H9 (cell line): ENCODE data around the gene RANGRF. TPM values are rescaled to one million over a fixed set of nuclear protein-coding genes. Genes with fewer than 3 reads are reported as not detected.

Experiments
- DNase-seq: peaks from one replicate; pipeline ENCODE4 v3.0.0-alpha.2; 2017
- H2AFZ ChIP-seq: one replicate; pipeline ENCODE4 v1.6.1; 2013; ENCODE audit warnings: mild to moderate bottlenecking, low read length, control low read depth, moderate library complexity
- H2AK5ac ChIP-seq: 2 replicates; pipeline ENCODE4 v1.6.1; 2013; ENCODE audit warnings: low read length, control low read depth, mixed read lengths; ENCODE audit not compliant: insufficient read length
- H2BK120ac ChIP-seq: one replicate; pipeline ENCODE4 v1.6.1; 2013; ENCODE audit warnings: low read depth, mild to moderate bottlenecking, low read length, control low read depth, inconsistent platforms; ENCODE audit not compliant: poor library complexity, severe bottlenecking
- H2BK12ac ChIP-seq: 2 replicates; pipeline ENCODE4 v1.6.1; 2013; ENCODE audit warnings: low read length, control low read depth, mixed read lengths, low read depth; ENCODE audit not compliant: insufficient read length
- H2BK15ac ChIP-seq: 2 replicates; pipeline ENCODE4 v1.6.1; 2013; ENCODE audit warnings: low read depth, low read length, control low read depth
- H2BK20ac ChIP-seq: one replicate; pipeline ENCODE4 v1.6.1; 2013; ENCODE audit warnings: low read depth, mild to moderate bottlenecking, low read length, control low read depth, inconsistent platforms; ENCODE audit not compliant: poor library complexity, severe bottlenecking
- H2BK5ac ChIP-seq: 2 replicates; pipeline ENCODE4 v1.6.1; 2013; ENCODE audit warnings: low read length, control low read depth, mixed read lengths; ENCODE audit not compliant: insufficient read length
- H3K14ac ChIP-seq: 2 replicates; pipeline ENCODE4 v1.6.1; 2013; ENCODE audit warnings: low read length, control low read depth; ENCODE audit not compliant: insufficient read depth
- H3K18ac ChIP-seq: 2 replicates; pipeline ENCODE4 v1.6.1; 2013; ENCODE audit warnings: low read depth, mild to moderate bottlenecking, mixed read lengths, low read length, control low read depth; ENCODE audit not compliant: insufficient read length
- H3K23ac ChIP-seq: 2 replicates; pipeline ENCODE4 v1.6.1; 2013; ENCODE audit warnings: low read length, control low read depth, mixed read lengths, low read depth; ENCODE audit not compliant: insufficient read length
- H3K23me2 ChIP-seq: 2 replicates; pipeline ENCODE4 v1.6.1; 2013; ENCODE audit warnings: low read depth, mild to moderate bottlenecking, mixed read lengths, low read length, control low read depth; ENCODE audit not compliant: insufficient read length, poor library complexity, severe bottlenecking
- H3K27ac ChIP-seq: 2 replicates; pipeline ENCODE4 v1.5.1; 2013; ENCODE audit warnings: low read length, control low read depth, mixed read lengths, low read depth; ENCODE audit not compliant: insufficient read length
- H3K27me3 ChIP-seq: 2 replicates; pipeline ENCODE4 v1.6.1; 2013; ENCODE audit warnings: low read length, control low read depth, inconsistent platforms; ENCODE audit not compliant: insufficient read depth
- H3K4ac ChIP-seq: 2 replicates; pipeline ENCODE4 v1.6.1; 2013; ENCODE audit warnings: low read depth, mild to moderate bottlenecking, control low read depth, inconsistent platforms, low read length, moderate library complexity
- H3K4me1 ChIP-seq: 2 replicates; pipeline ENCODE4 v1.6.1; 2013; ENCODE audit warnings: low read length, control low read depth, inconsistent platforms; ENCODE audit not compliant: insufficient read depth
- H3K4me2 ChIP-seq: 2 replicates; pipeline ENCODE4 v1.6.1; 2013; ENCODE audit warnings: low read length, control low read depth, mixed read lengths; ENCODE audit not compliant: insufficient read length, insufficient read depth
- H3K56ac ChIP-seq: 2 replicates; pipeline ENCODE4 v1.6.1; 2013; ENCODE audit warnings: low read depth, mild to moderate bottlenecking, mixed read lengths, low read length, control low read depth; ENCODE audit not compliant: insufficient read length
- H3K79me1 ChIP-seq: 2 replicates; pipeline ENCODE4 v1.6.1; 2013; ENCODE audit warnings: low read depth, mild to moderate bottlenecking, moderate library complexity, low read length, control low read depth, inconsistent platforms; ENCODE audit not compliant: insufficient read depth, poor library complexity, severe bottlenecking
- H3K79me2 ChIP-seq: 2 replicates; pipeline ENCODE4 v1.6.1; 2013; ENCODE audit warnings: low read length, control low read depth, inconsistent platforms; ENCODE audit not compliant: insufficient read depth
- H3K9ac ChIP-seq: 2 replicates; pipeline ENCODE4 v1.6.1; 2013; ENCODE audit warnings: low read length, control low read depth, mixed read lengths; ENCODE audit not compliant: insufficient read length; ENCODE audit errors: extremely low read depth
- H3K9me3 ChIP-seq: one replicate; pipeline ENCODE4 v1.6.1; 2013; ENCODE audit warnings: low read depth, low read length, inconsistent platforms; ENCODE audit not compliant: control insufficient read depth
- H3T11ph ChIP-seq: one replicate; pipeline ENCODE4 v1.6.1; 2013; ENCODE audit warnings: mild to moderate bottlenecking, low read length, control low read depth, inconsistent platforms
- H4K20me1 ChIP-seq: one replicate; pipeline ENCODE4 v1.6.1; 2013; ENCODE audit not compliant: control insufficient read depth, insufficient read length, insufficient read depth
- H4K5ac ChIP-seq: 2 replicates; pipeline ENCODE4 v1.6.1; 2013; ENCODE audit warnings: low read depth, mild to moderate bottlenecking, mixed read lengths, low read length, control low read depth; ENCODE audit not compliant: insufficient read length
- H4K8ac ChIP-seq: replicated peaks from 2 replicates; pipeline ENCODE4 v1.6.1; 2013; ENCODE audit warnings: low read length, control low read depth, mixed read lengths, low read depth; ENCODE audit not compliant: insufficient read length
- H4K91ac ChIP-seq: 2 replicates; pipeline ENCODE4 v1.6.1; 2013; ENCODE audit warnings: low read depth, mild to moderate bottlenecking, moderate library complexity, mixed read lengths, low read length, control low read depth; ENCODE audit not compliant: insufficient read length
- H3K27ac Mint-ChIP-seq, 3 experiments: 2 replicates in 2 of 3; 3 replicates in 1 of 3; pipeline ENCODE4 v1.8.0; 2020 to 2021; ENCODE audit warnings: mixed read lengths in 3 of 3, mild to moderate bottlenecking in 1 of 3, moderate library complexity in 1 of 3
- H3K27me3 Mint-ChIP-seq: 2 replicates; pipeline ENCODE4 v1.8.0; 2021; ENCODE audit warnings: low read depth, mild to moderate bottlenecking, moderate library complexity, mixed read lengths
- H3K36me3 Mint-ChIP-seq, 3 experiments: 2 replicates in 2 of 3; 3 replicates in 1 of 3; pipeline ENCODE4 v1.8.0; 2020 to 2021; ENCODE audit warnings: low read depth in 3 of 3, mixed read lengths in 3 of 3; ENCODE audit not compliant: insufficient read depth in 1 of 3
- H3K4me1 Mint-ChIP-seq, 2 experiments: 2 replicates each; pipeline ENCODE4 v1.8.0; 2020; ENCODE audit warnings: mixed read lengths in 2 of 2
- H3K4me3 Mint-ChIP-seq, 2 experiments: 2 replicates in 1 of 2; 3 replicates in 1 of 2; pipeline ENCODE4 v1.8.0; 2020 to 2021; ENCODE audit warnings: mild to moderate bottlenecking in 2 of 2, mixed read lengths in 2 of 2, moderate library complexity in 1 of 2
- H3K9me3 Mint-ChIP-seq, 2 experiments: 2 replicates in 1 of 2; 3 replicates in 1 of 2; pipeline ENCODE4 v1.8.0; 2020; ENCODE audit warnings: mild to moderate bottlenecking in 2 of 2, mixed read lengths in 2 of 2, moderate library complexity in 1 of 2
- WGBS: extraction: QIAGEN DNeasy Blood & Tissue Kit; methylation state at CpG from one replicate; pipeline ENCODE4 v1.1.7; 2013; ENCODE audit warnings: missing lambda C conversion rate, low lambda C conversion rate, mixed read lengths; ENCODE audit not compliant: insufficient read length; ENCODE audit errors: extremely low coverage; 5-methylcytosine and 5-hydroxymethylcytosine counted together
- total RNA-seq: library from RNA; stranded (reverse); gene quantifications from 2 replicates; pipeline ENCODE4 v1.2.1, GENCODE V29; 2021
- TF ChIP-seq, protein P1 (sequence below): fragments of 200-600 bp; sonication (generic); conservative IDR thresholded peaks from 3 replicates; pipeline ENCODE4 v1.8.0; 2021; ENCODE audit warnings: antibody characterized with exemption, mild to moderate bottlenecking

Gene RANGRF
- total RNA-seq, 1 experiment from 2014 or later: 36.9 TPM

- H3T11ph ChIP-seq: no peak overlapping the region
- no CpG with 5 or more reads among the region's 5 CpGs for WGBS
- no peak overlapping the region for H3K23ac ChIP-seq
- 0 out of 5 replicates have a peak, but pooled peaks cover 0 to 2% of the 10 kb centered on the region in 2 experiments for H3K9me3 Mint-ChIP-seq
- H4K91ac ChIP-seq: no peak overlapping the region
- no peak overlapping the region; a peak in 1 of 5 replicates for H3K4me3 Mint-ChIP-seq
- no peaks in the 10 kb centered on the region for H4K20me1 ChIP-seq
- H3K4me1 Mint-ChIP-seq: peaks cover 17 to 25% of the 10 kb centered on the region in 2 experiments
- TF ChIP-seq, protein P1, sequence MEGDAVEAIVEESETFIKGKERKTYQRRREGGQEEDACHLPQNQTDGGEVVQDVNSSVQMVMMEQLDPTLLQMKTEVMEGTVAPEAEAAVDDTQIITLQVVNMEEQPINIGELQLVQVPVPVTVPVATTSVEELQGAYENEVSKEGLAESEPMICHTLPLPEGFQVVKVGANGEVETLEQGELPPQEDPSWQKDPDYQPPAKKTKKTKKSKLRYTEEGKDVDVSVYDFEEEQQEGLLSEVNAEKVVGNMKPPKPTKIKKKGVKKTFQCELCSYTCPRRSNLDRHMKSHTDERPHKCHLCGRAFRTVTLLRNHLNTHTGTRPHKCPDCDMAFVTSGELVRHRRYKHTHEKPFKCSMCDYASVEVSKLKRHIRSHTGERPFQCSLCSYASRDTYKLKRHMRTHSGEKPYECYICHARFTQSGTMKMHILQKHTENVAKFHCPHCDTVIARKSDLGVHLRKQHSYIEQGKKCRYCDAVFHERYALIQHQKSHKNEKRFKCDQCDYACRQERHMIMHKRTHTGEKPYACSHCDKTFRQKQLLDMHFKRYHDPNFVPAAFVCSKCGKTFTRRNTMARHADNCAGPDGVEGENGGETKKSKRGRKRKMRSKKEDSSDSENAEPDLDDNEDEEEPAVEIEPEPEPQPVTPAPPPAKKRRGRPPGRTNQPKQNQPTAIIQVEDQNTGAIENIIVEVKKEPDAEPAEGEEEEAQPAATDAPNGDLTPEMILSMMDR: peak; percentile 26; the same call in 1 of the 3 replicates
- no peak overlapping the region for H2BK5ac ChIP-seq
- H3K56ac ChIP-seq: no peak overlapping the region
- no peaks in the 10 kb centered on the region for H3K9me3 ChIP-seq
- no peaks in the 10 kb centered on the region; the same call in 1 of the 2 replicates for H3K4me1 ChIP-seq
- H3K23me2 ChIP-seq: peaks cover 13% of the 10 kb centered on the region
- no peak overlapping the region for H2BK12ac ChIP-seq
- no peak overlapping the region for H4K5ac ChIP-seq
- no peak for DNase-seq
- H3K79me2 ChIP-seq: no peaks in the 10 kb centered on the region
- no peak overlapping the region for H2BK15ac ChIP-seq
- H2BK20ac ChIP-seq: no peak overlapping the region
- no peak overlapping the region for H3K4ac ChIP-seq
- no peak overlapping the region for H2BK120ac ChIP-seq
- H2AFZ ChIP-seq: no peak overlapping the region
- peaks cover 41% of the 10 kb centered on the region for H3K27me3 Mint-ChIP-seq
- H3K36me3 Mint-ChIP-seq: no peaks in the 10 kb centered on the region; a peak in 1 of 7 replicates
- H4K8ac ChIP-seq: no peak overlapping the region
- no peak overlapping the region for H3K9ac ChIP-seq
- no peak overlapping the region for H3K18ac ChIP-seq
- no peak overlapping the region for H3K27ac ChIP-seq
- no peak overlapping the region for H3K4me2 ChIP-seq
- H3K27me3 ChIP-seq: no peaks in the 10 kb centered on the region; the same call in 1 of the 2 replicates
- no peaks in the 10 kb centered on the region for H3K79me1 ChIP-seq
- no peak overlapping the region for H3K27ac Mint-ChIP-seq
- no peak overlapping the region for H3K14ac ChIP-seq
- no peak overlapping the region for H2AK5ac ChIP-seq
These were observed 35.7 kb downstream of the RANGRF start for GRCh38 chr17:8324132-8324531.
